Mammary epithelial cell (primary cell): ENCODE results near the gene NCOA1.
"Not testable (repeated sequence)": the region's sequence is repeated elsewhere in the genome, so short reads cannot be mapped to it uniquely, and the experiment has no call there.

Source experiments
- CTCF ChIP-seq, 2 donors: IDR thresholded peaks in 1 of 2; conservative IDR thresholded peaks in 1 of 2; 2 replicates each; pipeline ENCODE4 v1.5.1; 2011 to 2012; ENCODE audit warnings: inconsistent platforms in 2 of 2, low read length in 2 of 2, mild to moderate bottlenecking in 2 of 2, control low read depth in 1 of 2, low read depth in 1 of 2; ENCODE audit not compliant: insufficient read depth in 1 of 2; ENCODE audit errors: extremely low read depth in 1 of 2
- EZH2 ChIP-seq: IDR thresholded peaks from 2 replicates; pipeline ENCODE4 v1.6.1; 2012; ENCODE audit warnings: low read length, inconsistent platforms, borderline replicate concordance

- TF ChIP-seq CTCF (conservative IDR thresholded peaks at IDR 0.05 in 1 of 2, IDR thresholded peaks at IDR 0.05 in 1 of 2; ENCODE audit: extremely low read depth in 1 of 2, insufficient read depth in 1 of 2, low read depth in 1 of 2, low read length in 2 of 2); EZH2: not testable (repeated sequence)
Measured at GRCh38 chr2:24569565-24569964, 78.5 kb downstream of the NCOA1 start.
